Limb (tissue), 2 donors: ENCODE results near the gene ELK3.

ENCODE experiments used
- DNase-seq, 2 donors: peaks; one replicate each; pipeline ENCODE4 v3.0.0-alpha.2; 2016; ENCODE audit errors: extremely low spot score in 2 of 2

ELK3 gene

DNA sequence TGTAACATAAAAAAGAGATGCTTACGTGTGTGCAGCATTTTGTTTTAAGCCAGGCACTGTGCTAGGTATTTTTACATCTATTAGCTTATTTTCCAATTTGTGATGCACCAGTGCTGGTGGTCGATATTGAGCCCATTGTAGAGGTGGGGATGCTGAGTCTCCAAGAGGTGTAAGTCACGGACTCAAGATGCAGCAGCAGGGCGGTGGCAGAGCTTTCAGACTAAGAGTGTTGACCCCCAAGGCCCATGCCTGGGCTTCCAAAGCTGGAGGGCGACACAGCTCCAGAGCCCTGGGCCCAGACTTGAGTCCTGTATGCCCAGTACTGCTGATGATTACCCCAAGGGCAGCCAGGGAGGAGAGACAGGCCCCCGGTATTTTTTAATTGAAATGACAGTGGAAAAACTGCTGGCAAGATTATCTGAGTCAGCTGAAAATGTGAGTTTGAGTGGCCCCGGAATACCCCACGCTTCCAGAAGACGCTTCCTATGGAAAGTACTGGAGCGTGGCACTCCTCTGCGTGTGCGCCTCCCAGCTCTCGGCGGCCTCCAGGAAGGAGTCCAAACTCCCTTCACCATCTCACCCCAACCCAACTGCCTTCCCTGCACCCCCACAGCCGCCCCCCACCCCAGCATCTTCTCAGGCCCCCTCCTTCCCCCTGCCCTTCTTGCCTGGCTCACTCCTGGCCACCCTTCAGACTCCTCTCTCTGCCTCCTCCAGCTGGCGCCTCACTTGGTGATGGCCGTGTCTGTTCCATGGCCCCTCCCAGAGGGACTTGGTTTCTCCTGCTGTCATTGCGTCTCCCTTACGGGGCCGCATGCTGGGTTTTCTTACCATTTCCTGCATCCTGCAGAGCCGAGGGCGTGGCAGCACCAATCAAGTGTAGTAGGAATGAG, 40.7 kb downstream of the ELK3 start:
- DNase-seq: no peak

DNA sequence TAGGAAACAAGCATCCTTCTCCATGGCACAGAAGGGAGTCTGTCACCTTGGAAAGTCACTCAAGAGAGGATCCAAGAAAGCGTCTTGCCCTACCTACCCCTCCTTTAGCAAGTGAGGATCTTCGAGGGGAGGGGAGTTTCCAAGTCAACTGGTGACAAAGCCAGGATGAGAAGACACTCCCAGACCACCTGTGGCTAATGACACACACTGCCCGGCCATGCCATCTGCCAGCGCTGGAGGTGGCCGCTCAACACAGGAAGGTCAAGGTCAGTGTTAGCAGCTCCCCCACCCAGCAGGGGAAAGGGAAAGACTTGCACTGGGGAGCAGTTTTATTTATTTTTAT, 41.3 kb downstream of the ELK3 start:
- no peak for DNase-seq

- DNase-seq: no peak
These were observed 42.1 kb downstream of the ELK3 start for GRCh38 chr12:96236221-96236822.

DNA sequence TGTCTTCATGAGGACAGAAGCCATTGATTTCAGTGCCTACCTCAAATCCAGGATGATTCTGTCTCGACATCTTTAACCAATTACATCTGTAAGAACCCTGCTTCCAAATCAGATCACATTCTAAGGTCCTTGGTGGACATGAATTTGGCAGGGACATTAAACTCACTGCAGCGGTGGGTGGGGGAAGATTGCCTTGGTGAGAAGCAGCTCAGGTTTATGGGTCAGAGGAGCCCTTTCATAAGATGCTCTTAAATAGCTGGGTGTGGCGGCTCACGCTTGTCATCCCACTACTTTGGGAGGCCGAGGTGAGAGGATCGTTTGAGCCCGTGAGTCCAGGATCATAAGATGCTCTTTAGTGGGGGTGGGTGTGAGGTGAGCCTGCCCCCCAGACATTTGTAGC, 42.9 kb downstream of the ELK3 start:
- no peak for DNase-seq

DNA sequence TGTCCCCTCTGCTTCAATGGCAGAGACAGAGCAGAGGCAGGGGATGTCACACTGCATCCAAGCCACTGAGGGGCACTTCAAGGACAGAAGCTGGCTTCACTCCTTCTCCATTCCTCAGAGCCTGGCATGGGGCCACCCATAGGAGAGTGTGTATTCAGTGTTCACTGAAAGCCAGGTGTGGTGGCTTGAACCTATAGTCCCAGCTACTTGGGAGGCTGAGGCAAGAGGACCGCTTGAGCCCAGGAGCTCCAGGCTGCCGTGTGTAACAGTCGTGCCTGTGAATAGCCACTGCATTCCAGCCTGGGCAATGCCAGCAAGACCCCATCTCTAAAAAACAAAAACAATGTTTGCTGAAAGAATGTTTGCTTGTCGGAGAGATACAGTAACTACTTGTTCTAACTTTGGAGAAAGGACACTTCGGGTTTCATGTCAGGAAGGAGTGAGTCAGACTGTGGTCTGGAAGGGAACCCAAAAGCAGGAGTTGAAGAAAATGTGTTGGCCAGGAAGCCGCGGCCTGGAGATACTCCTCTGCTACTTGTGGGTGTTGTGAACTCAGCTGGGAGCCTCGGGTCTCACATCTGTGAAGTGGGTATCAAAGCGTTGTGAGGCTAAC, 43.4 kb downstream of the ELK3 start:
- peak in 1 of 2 donors; percentile 38 for DNase-seq

- peak in 1 of 2 donors; percentile 38 for DNase-seq
These were observed 44.3 kb downstream of the ELK3 start for GRCh38 chr12:96238336-96239047.

DNA sequence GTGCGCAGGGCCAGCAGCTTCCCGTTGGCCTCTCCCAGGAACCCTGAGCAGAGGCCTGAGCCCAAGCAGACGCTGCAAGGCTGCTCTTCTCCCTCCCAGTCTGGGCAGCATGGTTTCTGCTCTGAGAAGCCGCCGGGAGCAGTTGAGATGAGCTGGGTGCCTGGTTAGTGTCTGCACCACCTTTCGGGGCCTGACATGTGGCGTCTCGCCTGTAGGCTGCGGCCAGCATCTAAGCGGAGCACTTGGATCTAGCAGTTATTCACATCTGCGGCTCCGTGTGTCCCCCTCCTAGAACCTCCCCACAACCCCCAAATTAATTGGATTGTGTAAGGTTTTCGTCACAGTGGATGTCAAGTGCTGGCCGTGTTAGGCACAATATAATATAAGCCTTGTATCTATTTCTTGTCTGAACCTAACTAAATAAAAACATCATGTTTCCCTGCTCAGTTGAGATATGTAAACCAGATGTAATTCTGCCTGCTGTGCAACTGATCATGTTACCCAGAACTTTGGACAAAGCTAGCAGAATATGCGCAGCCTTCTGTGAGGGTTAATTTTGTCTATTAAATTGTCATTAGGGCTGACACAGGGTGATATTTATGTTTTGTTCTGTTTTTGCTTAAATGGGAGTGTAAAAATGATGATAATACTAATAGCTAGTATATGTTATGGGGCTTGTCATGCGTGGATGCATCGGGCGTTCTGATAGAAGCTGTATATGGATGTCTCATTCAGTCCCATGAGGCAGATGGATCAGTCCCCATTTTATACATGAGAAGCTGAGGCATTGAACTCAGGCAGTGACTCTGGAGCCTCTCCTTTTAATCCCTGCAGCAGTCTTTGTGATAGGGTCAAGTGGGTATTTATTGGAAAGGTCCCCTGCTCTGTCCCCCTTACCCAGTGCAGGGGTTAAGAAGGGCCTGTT, 45.8 kb downstream of the ELK3 start:
- peak; percentile 61 to 71 for DNase-seq

DNA sequence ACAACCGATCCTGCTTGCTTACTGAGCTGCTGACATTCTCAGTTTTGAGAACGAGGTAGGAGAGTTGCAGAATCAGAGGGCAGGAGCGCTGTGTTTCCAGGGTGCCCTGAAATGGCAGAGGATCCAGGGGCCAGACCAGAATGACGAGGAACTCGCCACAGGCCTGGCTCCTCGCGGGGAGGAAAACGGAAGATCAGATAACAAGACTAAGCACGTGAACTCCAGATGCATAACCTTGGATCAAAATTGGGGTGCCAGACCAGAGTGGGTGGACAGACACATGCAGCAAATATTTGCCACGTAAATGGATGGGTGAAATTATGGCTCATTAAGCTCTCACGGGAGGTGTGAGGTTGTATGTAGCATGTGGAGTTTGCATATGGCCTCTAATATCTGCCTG, 46.5 kb downstream of the ELK3 start:
- no peak for DNase-seq

DNA sequence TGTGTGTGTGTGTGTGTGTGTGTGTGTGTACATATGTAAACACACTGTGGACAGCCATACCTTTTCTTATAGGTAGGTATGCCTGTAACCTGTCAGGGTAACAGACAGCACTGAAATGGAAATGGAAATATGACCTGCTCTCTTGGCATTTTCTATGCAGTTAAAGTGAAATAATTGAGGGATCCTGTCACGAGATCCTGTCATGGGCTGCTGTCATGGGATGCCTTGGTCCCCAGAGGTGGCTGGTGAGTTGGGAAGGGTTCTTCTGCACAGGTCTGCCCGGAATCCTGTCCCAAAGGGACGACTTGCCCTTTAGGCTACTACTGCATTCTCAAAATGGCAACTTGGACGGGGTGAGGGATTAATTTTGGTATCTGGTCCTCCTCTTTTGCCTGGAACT, 47.3 kb downstream of the ELK3 start:
- no peak for DNase-seq

DNA sequence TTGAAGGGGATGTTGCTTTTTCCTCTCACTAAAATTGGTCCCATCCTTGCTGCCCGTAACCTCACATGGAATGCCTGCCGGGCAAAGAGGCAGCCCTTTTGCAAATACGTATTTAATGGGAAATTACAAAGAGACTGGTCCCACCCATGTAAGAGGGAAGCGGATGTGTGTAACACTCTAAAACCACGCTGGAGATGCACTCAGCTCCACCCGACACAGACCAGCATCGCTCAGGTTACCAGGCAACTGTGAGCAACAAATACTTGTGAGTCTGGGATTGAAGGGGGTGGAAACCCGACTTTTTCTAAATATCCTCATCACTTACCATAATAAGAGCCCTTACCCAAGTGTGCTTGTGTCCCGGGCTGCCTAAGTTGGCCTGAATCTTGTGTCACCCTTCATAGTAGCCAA, 47.7 kb downstream of the ELK3 start:
- peak in 1 of 2 donors; percentile 62 for DNase-seq

DNA sequence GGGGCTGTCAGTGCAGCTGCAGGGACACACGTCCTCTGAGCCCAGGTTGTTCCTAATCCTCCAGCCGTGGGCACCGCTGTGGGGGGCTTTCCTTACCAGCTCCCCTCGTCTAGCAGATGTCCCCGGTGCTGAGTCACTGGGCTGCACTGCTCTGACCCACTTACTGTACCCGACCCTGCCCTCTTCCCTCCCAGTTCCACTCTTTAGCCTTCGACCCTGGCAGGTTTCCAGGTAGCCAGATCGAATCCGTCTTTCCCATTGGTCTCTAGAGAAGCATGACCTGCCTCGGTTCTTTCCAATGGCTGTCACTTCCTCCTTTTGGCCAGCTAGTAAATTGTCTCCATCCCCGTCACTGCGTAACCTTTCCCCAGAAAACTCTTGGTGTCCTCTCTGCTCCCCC, 48.4 kb downstream of the ELK3 start:
- DNase-seq: no peak

GRCh38 chr12:96244826-96245225, 50.7 kb downstream of the ELK3 start:
- DNase-seq: no peak

DNA sequence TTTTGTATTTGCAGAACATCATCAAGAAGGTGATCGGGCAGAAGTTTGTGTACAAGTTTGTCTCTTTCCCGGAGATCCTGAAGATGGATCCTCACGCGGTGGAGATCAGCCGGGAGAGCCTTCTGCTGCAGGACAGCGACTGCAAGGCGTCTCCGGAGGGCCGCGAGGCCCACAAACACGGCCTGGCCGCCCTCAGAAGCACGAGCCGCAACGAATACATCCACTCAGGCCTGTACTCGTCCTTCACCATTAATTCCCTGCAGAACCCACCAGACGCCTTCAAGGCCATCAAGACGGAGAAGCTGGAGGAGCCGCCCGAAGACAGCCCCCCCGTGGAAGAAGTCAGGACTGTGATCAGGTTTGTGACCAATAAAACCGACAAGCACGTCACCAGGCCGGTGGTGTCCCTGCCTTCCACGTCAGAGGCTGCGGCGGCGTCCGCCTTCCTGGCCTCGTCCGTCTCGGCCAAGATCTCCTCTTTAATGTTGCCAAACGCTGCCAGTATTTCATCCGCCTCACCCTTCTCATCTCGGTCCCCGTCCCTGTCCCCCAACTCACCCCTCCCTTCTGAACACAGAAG, 52.8 kb downstream of the ELK3 start:
- no peak for DNase-seq

GRCh38 chr12:96247563-96247962, 53.4 kb downstream of the ELK3 start:
- DNase-seq: no peak

DNA sequence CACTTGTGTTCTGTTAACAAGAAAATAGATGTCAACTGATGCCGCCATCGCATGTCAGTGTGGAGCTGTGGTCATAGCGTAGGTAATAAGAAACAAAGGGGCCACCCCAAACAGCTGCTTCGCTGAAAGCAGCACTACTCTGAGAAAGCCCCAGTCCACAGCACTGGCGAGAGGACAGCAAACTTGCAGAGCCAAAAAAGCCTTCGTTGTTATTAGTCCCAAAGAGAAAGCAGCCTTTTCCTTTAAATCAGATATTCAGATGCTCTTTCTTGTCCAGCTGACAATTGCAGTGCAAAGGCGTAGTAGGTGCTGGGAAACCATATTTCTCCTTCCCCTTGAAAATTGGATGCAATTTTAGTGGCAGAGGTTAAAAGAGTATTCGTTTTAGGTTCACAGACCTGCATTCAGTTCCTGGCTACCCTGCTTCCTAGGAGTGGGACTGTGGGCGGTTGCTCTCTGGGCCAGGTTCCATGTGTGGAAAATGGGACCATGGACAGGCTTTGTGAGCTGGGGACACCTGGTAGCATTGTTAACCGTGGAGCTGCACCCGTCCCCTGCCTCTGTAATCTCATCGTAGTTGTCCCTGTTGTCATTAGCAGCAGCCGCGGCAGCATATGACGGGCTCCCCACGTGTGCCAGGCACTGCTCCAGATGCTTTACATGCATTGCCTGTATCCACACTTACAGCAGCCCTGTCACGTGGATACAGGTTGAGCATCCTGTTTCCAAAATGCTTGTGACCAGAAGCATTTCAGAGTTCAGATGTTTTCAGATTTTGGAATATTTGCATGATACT, 54.2 kb downstream of the ELK3 start:
- no peak for DNase-seq

GRCh38 chr12:96249196-96250118, 55.3 kb downstream of the ELK3 start:
- DNase-seq: no peak

GRCh38 chr12:96250119-96250685, 56.0 kb downstream of the ELK3 start:
- no peak for DNase-seq

- no peak for DNase-seq
These were observed 60.9 kb downstream of the ELK3 start for GRCh38 chr12:96255077-96255476.
